Retina (tissue), 1 donor: ENCODE measurements around the gene POP4.

Experiments used
- DNase-seq: peaks from one replicate; pipeline ENCODE4 v3.0.0-alpha.2; 2016

Gene POP4

DNA sequence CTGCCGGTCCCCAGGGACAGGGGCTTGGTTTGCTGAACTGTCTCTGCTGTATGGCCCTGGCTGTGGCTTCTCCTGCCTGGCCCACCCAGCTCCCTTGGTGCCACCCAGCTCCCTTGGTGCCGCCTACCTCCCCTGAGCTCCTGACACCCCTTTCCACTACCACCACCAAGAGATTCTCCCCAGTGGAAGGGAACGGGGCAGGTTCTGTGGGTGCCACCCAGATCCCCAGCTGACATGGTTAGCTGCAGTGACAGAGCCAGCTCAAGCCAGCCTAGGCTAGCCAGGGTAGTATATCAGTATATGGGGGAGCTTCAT, 28.5 kb upstream of the POP4 start:
- DNase-seq: no peak

GRCh38 chr19:29578349-29578748, 27.7 kb upstream of the POP4 start:
- no peak for DNase-seq

DNA sequence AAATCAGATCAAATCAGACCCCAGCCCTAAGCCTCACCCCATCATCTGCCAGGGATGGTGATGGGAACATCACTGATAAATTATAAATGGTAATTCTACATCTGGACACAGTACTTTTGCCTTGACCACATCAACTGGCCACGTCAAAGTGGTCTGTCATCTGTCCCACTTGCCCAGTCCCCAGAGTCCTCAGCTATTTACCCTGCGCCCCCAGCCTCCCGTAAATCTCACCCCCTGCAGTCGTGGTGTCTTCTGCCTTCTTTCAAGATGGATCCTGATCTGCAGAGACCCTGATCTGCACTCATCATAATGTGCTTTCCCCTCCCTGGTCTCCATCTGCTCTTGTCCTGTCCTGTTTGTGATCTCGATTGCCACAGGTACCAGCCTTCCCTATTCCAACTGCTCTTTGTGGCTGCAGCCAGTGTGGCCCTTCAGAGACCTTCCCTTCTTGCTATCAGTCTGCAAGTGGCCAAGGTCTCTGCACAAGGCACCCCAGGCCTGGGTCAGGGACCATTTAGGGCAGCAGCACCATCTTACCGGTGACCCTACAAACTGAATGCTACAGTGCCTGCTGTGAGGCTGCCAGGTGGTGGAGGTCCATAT, 26.7 kb upstream of the POP4 start:
- no peak for DNase-seq

- no peak for DNase-seq
These were observed 24.7 kb upstream of the POP4 start for GRCh38 chr19:29581398-29581797.

GRCh38 chr19:29583196-29583999, 22.7 kb upstream of the POP4 start:
- DNase-seq: no peak

DNA sequence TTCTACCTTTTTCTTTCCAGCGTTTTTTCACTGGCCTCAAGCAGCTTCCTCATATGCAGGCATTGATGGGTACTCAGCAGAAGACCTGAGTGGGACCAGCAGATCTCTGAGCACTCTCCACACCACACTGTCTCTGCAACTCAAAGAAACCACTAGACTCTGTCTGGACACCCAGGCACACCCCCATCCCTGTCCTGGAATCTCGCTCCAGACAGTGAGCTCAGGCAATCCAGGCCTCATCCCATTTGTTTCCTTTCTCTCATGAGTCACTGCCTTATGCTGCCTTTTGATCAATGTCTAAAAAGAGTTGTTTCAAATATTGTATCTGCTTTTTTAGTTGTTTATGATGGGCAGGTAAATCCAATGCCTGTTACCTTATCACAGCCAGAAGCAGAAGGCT, 19.7 kb upstream of the POP4 start:
- DNase-seq: no peak

GRCh38 chr19:29587059-29587458, 19.0 kb upstream of the POP4 start:
- DNase-seq: no peak

DNA sequence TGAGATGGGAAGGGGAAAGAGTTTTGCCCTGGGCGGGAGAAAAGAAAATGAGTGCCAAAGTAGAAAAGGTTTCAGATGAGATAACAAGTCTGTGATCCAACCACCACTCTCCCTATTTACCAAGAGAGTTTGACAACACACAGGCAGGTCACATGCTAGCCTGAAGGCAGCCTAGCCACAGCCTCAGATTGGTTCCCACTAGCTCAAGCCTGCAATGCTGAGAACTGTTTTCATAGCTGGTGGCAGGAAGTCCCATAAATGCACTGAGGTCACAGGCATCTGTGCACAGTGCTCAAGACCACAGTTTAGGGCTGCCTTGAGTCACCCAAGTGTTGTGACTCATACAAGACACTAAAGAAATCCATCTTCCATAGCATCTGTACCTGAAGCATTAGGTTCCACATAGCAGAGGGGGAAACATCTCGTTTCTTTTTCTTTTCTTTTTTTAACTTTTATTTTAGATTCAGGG, 18.5 kb upstream of the POP4 start:
- no peak for DNase-seq

GRCh38 chr19:29588095-29588494, 18.0 kb upstream of the POP4 start:
- no peak for DNase-seq

- DNase-seq: no peak
These were observed 15.8 kb upstream of the POP4 start for GRCh38 chr19:29590278-29590677.

GRCh38 chr19:29591670-29592069, 14.4 kb upstream of the POP4 start:
- DNase-seq: no peak

GRCh38 chr19:29593869-29594268, 12.2 kb upstream of the POP4 start:
- no peak for DNase-seq

GRCh38 chr19:29596080-29596727, 9.9 kb upstream of the POP4 start:
- DNase-seq: no peak

GRCh38 chr19:29596885-29597525, 9.1 kb upstream of the POP4 start:
- DNase-seq: peak; percentile 65

DNA sequence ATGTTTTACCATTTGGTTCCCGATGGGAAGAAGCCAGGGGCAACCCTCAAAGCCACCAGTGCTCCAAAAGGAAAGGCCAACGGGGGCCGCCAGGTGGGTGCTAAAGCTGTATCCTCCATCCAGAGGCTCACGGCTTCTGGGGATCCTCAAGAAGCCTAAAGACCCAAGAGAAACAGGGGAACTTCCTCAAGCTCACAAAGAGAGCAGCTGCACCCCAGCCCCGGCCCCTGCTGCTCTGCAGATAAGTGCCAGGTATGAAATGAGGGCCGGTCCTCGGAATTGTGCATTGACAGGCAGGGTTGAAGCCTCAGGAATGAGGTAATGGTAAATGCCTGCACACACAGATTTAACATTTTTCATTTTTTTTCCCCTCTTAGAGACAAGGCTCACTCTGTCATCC, 8.0 kb upstream of the POP4 start:
- no peak for DNase-seq

- DNase-seq: no peak
These were observed 7.6 kb upstream of the POP4 start for GRCh38 chr19:29598496-29598895.

DNA sequence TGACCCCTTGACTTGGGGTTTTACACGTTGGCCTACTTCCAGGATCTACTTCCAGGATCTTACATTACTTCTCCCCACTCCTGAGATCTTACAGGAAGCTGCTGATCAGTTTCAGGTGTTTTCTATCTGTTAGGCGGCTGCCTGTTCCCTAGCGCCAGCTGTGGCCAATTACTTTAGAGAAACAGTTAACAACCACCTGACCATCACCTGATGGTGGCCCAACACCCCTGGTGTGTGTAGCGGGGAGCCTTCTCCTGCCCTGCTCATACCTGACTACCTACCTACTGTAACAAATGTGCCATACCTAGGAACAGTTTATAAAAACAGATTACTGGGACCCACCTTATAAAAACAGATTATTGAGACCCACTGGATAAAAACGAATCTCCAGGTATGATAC, 2.8 kb upstream of the POP4 start:
- no peak for DNase-seq

DNA sequence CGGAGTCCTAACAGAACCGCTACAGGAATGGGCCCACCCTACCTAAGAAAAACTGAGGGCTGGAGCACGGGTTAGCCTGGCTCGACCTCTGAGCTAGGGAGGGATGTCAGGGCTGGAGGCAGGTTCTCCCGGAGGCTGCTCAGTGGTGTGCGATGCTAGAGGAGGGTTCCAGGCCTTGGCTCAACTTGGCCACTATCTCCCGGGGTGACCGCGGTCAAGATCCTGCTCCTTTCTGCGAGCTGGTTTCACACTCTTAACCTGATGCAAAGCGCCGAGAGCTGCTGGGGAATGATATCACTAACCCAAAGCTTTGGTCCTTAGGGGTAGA, 301 bp downstream of the POP4 start:
- DNase-seq: no peak

GRCh38 chr19:29609636-29610035, 3.6 kb downstream of the POP4 start:
- no peak for DNase-seq

DNA sequence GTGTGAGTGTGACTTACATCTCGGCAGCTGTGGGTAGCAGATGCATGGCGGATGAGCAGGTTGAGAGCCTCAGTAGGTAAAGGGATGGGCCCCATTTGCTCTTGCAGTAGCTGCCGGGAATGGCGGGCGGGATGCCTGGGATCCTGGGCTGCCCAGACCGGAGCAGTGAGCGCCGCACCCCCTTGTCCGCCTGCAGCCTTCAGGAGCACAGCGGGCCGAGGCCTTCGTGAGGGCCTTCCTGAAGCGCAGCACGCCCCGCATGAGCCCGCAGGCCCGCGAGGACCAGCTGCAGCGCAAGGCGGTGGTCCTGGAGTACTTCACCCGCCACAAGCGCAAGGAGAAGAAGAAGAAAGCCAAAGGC, 4.1 kb downstream of the POP4 start:
- no peak for DNase-seq

- DNase-seq: peak; percentile 79
These were observed 4.6 kb downstream of the POP4 start for GRCh38 chr19:29610574-29611271.

- no peak for DNase-seq
These were observed 6.0 kb downstream of the POP4 start for GRCh38 chr19:29612121-29612520.

- DNase-seq: no peak
These were observed 6.9 kb downstream of the POP4 start for GRCh38 chr19:29612801-29613595.
